Stimulated activated CD8-positive, alpha-beta memory T cell treated with anti-CD3 and anti-CD28 coated beads, Interleukin-4, amount 100 ng/mL, for 24 hours (primary cell): ENCODE measurements around the gene PSMB5.

Experiments
- DNase-seq: peaks from one replicate; pipeline ENCODE4 v3.0.0-alpha.2; 2020; ENCODE audit warnings: low read depth

The PSMB5 gene

GRCh38 chr14:23043754-23044153 is 9.1 kb upstream of the PSMB5 start:
- no peak for DNase-seq

GRCh38 chr14:23043145-23043544 is 8.4 kb upstream of the PSMB5 start:
- no peak for DNase-seq

DNA sequence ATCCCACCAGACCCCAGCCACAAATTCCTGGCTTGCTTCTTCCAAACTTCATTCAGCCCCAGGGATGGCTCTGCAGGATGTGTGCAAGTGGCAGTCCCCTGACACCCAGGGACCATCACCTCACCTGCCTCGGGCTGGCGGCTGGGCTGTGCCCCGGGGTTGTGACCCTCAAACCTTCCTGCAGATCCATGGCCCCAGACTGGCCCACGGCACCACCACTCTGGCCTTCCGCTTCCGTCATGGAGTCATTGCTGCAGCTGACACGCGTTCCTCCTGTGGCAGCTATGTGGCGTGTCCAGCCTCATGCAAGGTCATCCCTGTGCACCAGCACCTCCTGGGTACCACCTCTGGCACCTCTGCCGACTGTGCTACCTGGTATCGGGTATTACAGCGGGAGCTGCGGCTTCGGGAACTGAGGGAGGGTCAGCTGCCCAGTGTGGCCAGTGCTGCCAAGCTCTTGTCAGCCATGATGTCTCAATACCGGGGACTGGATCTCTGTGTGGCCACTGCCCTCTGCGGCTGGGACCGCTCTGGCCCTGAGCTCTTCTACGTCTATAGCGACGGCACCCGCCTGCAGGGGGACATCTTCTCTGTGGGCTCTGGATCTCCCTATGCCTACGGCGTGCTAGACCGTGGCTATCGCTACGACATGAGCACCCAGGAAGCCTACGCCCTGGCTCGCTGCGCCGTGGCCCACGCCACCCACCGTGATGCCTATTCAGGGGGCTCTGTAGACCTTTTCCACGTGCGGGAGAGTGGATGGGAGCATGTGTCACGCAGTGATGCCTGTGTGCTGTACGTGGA is 7.7 kb upstream of the PSMB5 start, which contains the start of gene PSMB11:
Gene PSMB11, plus strand, starts transcription at position 51 of the 804 bp plus-strand sequence. Its CDS starts 14 bp downstream, at position 65.
- DNase-seq: no peak

DNA sequence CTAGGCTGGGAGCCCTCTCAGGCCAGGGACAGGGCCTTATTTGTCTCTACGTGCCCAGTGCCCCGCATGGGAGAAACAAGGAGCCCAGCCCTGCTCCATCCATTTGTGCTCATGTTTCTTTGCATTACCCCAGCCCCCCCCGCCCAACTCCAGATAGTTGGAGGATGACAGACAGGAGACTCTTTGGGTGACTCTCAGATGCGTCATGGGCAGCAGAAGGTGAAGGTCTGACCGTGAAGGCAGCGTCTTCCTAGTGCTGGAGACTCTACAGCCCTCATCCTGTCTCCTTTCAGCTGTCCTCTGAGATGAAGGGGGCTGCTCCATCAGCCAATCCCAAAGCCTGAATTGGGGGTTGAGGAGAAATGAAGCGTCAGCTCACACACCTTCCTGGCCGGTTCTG is 7.0 kb upstream of the PSMB5 start:
- DNase-seq: no peak

DNA sequence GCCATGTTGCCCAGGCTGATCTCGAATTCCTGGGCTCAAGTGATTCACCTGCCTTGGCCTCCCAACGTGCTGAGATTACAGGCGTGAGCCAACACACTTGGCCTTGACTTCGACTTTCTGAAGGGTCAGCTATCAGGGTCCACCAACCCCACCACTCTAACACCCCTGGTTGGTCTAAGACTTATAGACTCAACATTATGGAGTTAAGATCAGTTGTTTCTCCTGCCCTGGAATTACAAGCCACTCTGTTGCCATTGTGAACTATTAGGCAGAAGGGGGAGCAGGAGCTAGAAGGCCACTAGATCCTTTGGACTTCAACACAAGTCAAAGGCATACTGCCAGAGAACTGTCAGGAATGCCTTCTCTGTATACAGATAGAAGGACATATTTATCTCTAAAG is 5.4 kb upstream of the PSMB5 start:
- no peak for DNase-seq

DNA sequence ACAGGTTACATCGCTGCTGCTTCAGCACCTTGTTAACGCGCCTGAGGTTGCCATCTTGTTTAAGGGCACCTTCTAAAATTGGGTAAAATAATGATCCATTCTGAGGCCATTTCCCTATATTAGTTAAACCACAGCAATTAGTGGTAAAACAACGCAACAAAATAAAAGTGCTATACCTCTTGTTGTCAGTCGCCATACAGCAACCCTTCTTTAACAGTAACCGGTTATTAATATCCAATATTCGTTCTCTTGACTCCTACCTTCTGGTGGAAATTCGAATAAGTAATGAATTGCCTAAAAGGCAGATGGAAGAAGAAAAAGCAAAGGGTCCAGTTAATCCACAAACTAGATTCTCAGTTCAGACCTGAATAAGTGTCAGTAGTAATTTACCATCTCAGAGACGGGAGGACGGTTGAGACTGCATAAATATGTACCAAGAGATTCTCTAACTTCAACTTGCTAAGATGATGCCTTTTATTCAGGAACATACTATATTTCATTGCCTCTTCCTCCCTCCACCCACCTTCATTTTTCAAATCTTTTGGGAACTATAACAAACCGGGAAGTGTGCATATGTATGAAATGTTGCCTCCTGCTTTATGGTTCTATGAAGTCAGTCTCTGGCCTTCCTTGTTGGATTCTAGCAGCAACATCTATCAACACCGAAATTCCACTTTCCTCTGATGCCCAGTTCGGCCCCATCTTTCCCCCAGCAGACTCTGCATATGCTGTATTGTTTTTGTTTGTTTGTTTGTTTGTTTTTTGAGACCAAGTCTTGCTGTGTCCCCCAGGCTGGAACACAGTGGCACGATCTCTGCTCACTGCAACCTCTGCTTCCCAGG is 824 bp upstream of the PSMB5 start:
- no peak for DNase-seq

DNA sequence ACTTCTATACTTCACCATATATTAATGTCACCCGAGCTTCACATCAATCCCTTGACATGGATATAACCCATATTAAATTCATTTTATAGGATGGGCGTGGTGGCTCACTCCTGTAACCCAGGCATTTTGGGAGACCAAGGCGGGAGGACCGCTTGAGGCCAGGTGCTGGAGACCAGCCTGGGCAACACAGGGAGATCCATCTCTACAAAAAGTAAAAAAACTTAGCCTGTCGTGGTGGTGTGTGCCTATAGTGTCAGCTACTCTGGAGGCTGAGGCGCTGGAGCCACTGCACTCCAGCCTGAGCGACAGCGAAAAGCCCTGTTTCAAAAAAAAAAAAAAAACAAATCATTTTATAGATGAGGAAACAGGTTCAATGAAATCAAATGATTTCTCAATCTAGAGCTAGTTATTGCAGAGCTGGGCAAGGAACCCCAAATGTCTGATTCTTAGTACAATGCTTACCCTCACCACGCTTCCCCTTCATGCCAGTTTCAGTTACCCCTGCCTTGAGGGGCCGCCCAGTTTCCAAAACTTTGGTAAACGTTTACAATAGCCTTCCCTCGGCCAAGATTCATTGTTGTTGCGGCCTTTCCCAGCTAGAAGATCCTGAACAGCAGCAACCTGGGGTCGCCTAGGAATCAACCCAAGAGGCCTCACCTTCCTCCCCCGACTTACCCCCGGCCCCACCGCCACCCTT is 751 bp downstream of the PSMB5 start:
- no peak for DNase-seq

GRCh38 chr14:23033251-23033727 is 1.4 kb downstream of the PSMB5 start:
- DNase-seq: no peak

GRCh38 chr14:23030936-23031335 is 3.8 kb downstream of the PSMB5 start:
- DNase-seq: no peak

GRCh38 chr14:23028799-23029198 is 5.9 kb downstream of the PSMB5 start:
- no peak for DNase-seq

DNA sequence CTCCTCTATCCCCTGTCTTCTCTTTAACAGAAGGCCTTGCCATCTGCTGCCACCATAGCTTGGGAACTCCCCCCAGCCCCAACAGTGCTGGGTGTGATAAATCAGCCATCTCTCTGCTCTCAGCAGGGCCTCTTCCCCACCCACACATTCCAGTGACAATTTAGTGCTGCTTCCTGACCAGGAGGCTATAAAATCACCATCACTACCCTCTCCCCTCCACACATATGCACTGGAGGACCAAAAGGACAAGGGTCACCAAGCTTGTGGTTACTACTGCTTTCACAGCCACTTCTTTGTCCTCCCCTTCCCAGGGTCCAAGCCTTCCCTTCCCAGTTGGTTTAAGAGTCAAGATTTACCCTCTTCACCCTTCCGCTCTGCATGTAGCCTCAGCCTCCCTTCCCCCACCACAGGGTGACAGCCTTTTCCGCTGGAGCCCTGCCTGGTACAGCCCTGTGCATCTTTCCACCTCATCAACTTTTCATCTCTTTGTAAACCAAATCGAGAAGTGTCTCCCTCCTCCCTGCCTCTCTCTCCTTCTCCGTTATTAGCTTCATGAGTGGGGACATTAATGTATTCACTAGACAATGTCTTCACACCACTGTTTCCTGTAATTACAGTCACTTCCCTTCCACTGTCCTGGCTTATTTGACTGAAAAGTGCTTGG is 9.4 kb downstream of the PSMB5 start:
- no peak for DNase-seq

- no peak for DNase-seq
Observed at GRCh38 chr14:23024612-23025075, 10.1 kb downstream of the PSMB5 start.

DNA sequence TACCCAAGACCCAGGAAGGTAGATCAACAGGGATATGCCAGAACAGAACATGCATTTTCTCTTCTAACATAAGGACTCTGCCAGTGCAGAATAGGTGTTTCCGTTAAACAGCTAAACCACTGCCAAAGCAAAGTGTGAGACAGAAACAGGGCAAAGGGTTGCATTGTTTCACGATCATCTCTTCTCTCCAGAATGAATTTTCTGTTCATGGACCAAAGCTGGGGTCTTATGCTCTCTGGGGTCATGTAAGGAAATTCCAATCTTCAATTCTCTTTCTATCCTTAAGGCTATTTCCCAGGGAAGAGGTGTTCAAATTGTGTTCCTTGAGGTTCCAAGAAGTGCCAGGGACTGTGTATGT is 10.9 kb downstream of the PSMB5 start:
- DNase-seq: no peak

- DNase-seq: no peak
Observed at GRCh38 chr14:23023022-23023794, 11.5 kb downstream of the PSMB5 start.

DNA sequence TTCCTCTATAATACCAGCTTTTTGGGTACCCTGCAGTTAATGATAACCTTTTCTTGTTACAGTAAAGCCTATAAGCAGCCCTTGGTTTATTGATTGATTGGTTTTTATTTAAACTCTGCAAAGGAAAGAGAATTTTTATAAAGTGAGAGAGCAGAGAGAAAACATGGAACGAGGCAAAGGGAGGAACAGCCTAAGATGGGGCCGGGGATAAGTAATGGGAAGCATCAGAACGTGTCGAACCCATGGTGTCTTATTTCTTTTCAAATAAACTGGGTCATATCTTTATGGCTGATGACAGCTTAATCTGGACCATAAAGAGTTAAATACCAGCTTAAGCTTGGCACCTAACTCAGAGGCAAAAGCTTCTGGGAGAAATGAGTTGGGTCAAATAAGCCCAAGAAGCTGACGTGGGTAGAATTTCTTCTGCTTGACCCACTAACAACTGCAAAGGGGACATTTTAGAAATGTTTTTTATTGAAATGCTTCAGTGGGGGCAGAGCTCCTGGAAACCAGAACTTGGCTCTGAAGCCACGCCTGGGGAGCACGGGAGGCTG is 12.7 kb downstream of the PSMB5 start:
- no peak for DNase-seq

DNA sequence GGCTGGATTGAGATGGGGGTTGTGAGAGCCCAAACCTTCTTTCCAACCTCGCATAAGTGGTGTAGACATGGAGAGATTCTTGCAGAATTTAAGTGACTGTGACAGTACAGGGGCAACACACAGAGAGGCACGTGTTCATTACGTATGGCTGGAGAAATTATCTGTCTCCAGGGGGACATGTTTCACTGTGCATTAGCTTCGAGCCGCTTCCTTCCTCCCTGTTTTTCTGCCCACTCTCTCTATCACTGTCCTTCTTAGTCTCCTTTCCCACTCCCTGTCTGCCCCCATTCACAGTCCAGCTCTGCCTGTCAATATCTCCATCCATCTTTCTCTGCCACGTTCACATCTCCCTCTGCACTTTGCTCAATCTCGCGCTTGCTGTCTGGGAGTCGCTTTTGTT is 13.3 kb downstream of the PSMB5 start:
- DNase-seq: no peak

GRCh38 chr14:23020143-23021128 is 14.3 kb downstream of the PSMB5 start:
- no peak for DNase-seq

- DNase-seq: no peak
Observed at GRCh38 chr14:23018107-23018506, 16.6 kb downstream of the PSMB5 start.

DNA sequence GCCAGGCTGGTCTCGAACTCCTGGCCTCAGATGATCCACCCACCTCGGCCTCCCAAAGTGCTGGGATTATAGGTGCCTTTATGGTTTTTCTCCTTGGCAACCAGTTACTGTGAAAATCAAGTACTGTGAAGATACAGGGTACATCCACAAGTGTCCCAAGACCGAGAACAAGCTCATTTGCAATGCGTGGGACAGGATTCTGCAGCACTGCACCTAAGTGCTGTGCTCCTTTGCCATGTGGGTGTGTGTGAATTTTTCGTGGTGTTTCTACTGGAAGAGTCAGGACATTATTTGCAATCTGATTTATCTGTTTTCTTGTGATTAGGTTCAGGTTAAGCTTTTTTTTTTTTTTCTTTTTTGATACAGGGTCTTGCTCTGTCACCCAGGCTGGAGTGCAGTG is 17.6 kb downstream of the PSMB5 start:
- DNase-seq: no peak

- no peak for DNase-seq
Observed at GRCh38 chr14:23015618-23016017, 19.1 kb downstream of the PSMB5 start.
